Stimulated activated CD8-positive, alpha-beta memory T cell treated with anti-CD3 and anti-CD28 coated beads, Interleukin-12 subunit alpha, Interleukin-12 subunit beta, amount 100 ng/mL, for 24 hours (primary cell): ENCODE results near the gene CYBC1.
A peak's percentile ranks its signal among the peaks of the same experiment; 100 is the strongest.
"Not testable (repeated sequence)": the region's sequence is repeated elsewhere in the genome, so short reads cannot be mapped to it uniquely, and the experiment has no call there.

Experiments used
- DNase-seq: peaks from one replicate; pipeline ENCODE4 v3.0.0-alpha.2; 2020; ENCODE audit errors: extremely low read depth

The CYBC1 gene

DNA sequence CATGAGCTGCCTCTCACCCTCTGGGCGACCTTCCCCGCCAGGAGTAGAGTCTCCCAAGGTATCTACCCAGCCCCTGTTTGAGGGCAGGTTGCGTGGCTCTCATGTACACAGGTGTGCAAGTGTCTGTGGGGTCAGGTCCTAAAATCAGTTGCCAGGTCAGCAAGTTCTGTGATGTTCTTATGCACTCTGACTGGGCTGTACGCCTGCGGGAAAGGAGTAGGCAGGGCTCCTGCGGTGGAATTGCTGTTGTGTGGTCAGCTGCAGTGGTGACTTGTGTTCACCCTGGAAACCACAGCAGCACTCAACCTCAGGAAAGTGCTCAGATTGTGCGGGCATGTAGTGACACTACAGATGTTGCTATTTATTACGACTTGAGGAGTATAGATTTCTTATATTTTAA, 27.4 kb upstream of the CYBC1 start:
- DNase-seq: no peak

- DNase-seq: no peak
Measured at GRCh38 chr17:82475458-82475857, 24.9 kb upstream of the CYBC1 start.

GRCh38 chr17:82474223-82475010, 23.9 kb upstream of the CYBC1 start:
- DNase-seq: no peak

DNA sequence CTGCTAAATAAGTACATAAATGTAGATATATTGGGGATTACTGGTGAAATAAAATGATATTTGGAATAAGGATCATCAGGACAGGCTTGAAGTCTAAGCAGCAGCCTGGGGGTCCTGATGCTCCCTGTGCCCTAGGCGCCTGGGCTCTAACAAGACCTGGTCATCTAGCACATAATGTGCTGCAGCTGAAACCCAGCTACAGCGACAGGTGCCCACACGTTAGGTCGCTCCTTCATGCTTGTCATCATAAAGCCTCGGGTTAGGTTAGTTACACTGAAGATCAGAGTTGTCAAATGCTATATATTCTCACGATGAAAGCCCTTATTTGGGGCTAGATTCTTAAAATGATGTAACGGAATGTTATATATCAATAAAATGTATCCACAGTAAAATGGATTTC, 19.5 kb upstream of the CYBC1 start:
- DNase-seq: no peak

- no peak for DNase-seq
Measured at GRCh38 chr17:82468692-82469091, 18.1 kb upstream of the CYBC1 start.

GRCh38 chr17:82465023-82465603, 14.6 kb upstream of the CYBC1 start:
- no peak for DNase-seq

DNA sequence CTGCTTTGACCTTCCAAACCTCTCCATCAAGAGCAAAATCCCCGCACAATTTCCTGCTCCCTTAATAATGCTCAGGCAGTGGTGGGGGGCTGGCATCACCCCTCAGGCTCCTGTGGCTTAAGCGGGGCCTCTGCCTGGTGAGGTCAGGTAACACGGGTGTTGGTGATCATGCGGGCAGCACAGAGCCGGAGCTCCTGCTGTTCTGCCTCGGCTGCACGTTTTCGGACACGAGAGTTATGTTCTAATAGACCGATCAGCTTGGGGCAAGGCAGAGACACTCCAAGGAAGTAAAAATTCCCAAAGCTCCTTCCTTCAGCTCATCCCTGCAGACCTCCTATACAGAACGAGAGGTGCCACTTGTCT, 14.0 kb upstream of the CYBC1 start:
- DNase-seq: no peak

- no peak for DNase-seq
Measured at GRCh38 chr17:82463925-82464566, 13.5 kb upstream of the CYBC1 start.

- no peak for DNase-seq
Measured at GRCh38 chr17:82463391-82463790, 12.8 kb upstream of the CYBC1 start.

GRCh38 chr17:82461827-82462524, 11.4 kb upstream of the CYBC1 start:
- DNase-seq: no peak

DNA sequence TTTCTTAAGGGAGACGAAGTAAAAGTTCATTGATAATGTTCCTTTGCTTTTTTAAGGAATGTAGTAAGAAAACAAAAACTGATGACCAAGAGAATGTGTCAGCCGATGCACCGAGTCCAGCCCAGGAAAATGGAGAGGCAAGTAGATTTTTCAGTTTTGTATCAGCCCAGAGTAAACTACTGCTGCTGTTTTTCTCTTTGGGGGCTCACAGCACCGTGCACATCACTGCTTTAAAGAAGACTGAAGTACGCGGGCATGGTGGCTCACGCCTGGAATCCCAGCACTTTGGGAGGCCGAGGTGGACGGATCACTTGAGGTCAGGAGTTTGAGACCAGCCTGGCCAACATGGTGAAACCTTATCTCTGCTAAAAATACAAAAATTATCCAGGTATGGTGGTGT, 9.4 kb upstream of the CYBC1 start:
- DNase-seq: not testable (repeated sequence)

DNA sequence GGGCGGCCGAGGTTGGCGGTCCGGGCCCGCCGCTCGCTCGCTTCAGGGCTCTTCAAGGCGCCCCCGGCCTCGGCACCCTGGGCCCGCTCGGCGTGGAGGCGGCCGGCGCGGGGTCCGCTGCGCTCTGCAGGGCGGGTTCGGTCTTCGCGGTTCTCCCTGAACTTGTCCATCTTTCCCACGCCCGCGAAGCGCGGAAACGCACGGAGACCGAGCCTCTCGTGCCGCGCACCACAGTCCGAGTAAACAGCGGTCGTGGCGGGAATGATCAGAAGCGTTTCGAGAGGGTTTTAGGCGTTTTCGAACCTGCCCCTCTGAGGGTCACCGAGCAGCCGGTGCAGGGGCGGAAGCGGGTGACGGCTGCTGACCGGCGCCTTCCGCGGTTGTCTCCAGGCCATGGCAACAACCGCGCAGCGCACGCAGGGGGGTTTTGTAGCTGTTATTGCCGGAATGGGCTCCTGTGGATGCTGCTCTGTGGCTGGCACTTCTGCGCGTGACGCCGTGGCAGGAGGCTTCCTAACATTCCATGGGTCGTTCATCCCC, 8.4 kb upstream of the CYBC1 start:
- DNase-seq: no peak

DNA sequence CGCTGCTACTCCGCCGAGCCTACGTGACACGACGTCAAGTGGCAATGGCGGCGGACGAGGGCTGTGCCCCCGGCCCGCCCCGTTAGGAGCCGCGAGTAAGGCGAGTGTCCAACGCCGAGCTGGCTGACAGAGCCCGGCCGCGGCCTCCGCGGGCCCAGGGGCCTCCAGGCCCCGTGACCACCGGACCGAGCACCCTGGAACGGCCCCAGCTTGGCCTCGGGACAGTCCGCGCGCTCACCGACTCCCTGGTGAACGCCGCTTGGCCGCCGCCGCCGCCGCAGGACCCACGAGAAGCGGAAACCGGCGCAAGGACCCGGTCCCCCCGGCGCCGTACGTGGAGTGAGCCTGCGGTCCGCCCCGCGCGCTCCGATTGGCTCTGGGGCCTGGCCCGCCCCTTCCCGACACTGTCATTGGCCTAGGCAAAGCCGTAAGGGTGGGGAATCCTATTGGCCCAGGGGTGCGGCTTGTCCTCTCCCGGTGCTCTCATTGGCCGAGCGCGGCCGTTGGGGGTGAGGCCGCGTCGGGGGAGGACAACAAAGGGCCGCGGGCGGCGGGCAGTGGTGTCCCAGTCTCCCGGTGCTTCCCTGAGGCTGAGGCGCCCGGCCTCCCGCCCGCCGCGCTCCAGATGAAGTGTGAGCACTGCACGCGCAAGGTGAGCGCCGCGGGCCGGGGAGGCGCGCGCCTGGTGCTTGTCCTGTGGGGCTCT, 7.8 kb upstream of the CYBC1 start, which contains the start of gene NARF:
Gene NARF (plus strand): TSS at position 563 of the 706 bp plus-strand sequence. CDS start 63 bp downstream, at position 626.
- peak; percentile 95 for DNase-seq

DNA sequence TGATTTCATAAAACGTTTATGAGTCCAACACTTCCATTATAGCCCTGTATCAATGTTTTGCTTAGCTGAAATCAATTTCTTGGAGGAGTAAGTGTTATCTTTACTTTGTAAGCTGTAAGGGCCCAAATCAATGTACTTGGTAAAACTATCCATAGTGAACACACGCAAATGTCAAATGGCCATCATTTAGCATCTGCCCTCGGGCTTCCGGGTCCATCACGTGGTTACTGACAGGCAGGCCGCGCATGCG, 7.3 kb upstream of the CYBC1 start:
- peak; percentile 86 for DNase-seq

GRCh38 chr17:82457073-82457928, 6.7 kb upstream of the CYBC1 start:
- no peak for DNase-seq

GRCh38 chr17:82453706-82454105, 3.2 kb upstream of the CYBC1 start:
- DNase-seq: not testable (repeated sequence)

DNA sequence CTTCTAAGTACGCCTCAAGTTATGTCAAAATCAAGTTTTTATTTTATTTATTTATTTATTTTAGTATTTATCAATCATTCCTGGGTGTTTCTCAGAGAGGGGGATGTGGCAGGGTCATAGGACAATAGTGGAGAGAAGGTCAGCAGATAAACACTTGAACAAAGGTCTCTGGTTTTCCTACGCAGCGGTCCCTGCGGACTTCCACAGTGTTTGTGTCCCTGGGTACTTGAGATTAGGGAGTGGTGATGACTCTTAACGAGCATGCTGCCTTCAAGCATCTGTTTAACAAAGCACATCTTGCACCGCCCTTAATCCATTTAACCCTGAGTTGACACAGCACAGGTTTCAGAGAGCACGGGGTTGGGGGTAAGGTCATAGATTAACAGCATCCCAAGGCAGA, 2.6 kb upstream of the CYBC1 start:
- not testable (repeated sequence) for DNase-seq

- DNase-seq: no peak
Measured at GRCh38 chr17:82452162-82452561, 1.6 kb upstream of the CYBC1 start.

GRCh38 chr17:82449883-82450356, 632 bp downstream of the CYBC1 start:
- DNase-seq: no peak

DNA sequence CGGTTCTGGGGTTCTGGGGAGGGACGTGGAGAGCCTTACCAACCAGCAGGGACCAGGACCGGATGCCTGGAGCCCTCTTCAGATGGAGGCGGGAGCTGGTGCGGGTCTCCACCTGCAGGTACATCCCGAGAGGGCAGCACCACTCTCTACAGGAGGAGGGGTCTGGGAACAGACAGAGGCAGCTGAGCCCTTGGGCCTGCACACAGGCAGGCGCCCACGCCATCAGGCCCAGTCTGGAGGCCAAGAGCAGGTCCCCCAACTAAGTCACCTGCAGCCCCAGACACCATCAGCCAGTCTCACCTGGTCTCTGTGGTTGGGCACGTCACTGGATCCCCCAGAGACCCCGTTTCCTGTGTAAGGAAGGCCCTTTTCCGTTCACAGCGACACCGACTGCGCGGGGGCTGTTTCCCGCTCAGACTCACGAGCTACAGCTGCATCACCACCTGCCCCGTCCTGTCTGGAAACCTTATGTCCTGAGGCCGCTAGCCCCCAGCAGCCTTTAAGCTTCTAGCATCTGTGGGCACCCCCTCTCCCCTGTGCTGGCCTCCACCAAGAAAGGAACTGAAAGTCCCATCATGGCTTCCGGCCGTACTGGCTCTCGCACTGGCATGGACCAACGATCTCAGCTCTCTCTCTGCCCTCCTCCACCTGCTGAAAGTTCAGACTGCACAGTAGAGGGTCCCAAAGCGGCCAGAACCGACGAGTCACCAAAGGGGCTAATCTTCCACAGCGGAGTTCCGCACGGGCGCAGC, 1.2 kb downstream of the CYBC1 start:
- peak; percentile 28 for DNase-seq
